Lower leg skin (tissue), 3 donors: ENCODE results near the gene PPP3CB.

Experiments used
- CTCF ChIP-seq, 3 donors: fragments of 450-650 bp; IDR thresholded peaks; one replicate each; pipeline ENCODE4 v1.5.1; 2016; ENCODE audit warnings: antibody characterized with exemption in 3 of 3, mild to moderate bottlenecking in 3 of 3, moderate library complexity in 2 of 3
- POLR2A ChIP-seq, 2 donors: fragments of 450-650 bp; IDR thresholded peaks; one replicate each; pipeline ENCODE4 v1.6.1; 2016 to 2017; ENCODE audit warnings: antibody characterized with exemption in 2 of 2, mild to moderate bottlenecking in 1 of 2, moderate library complexity in 1 of 2

DNA sequence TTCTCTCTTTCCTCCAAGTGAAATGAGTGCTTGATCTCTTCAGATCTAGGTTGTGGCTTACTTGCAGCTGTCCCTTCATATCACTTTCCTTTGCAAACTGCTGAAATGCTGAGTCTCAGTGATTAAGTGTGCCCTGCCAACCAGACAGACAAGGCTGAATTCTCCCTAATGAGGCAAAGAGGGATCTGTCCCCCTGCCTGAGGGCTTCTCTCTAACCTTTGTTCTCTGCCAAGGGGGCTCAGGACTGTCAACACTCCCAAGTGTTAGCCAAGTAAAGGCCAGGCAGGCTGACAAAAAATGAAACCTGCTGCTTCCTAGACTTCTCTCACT is 62.3 kb downstream of the PPP3CB start, which contains the start of gene MSS51:
- no peak for TF ChIP-seq CTCF (IDR thresholded peaks at IDR 0.05)
- no peak for TF ChIP-seq POLR2A (IDR thresholded peaks at IDR 0.05)
